ENCODE results near the gene PDE10A. TPM values are rescaled to one million over a fixed set of nuclear protein-coding genes. Genes with fewer than 3 reads are reported as not detected.
"Not testable (repeated sequence)": the region's sequence is repeated elsewhere in the genome, so short reads cannot be mapped to it uniquely, and the experiment has no call there.

Gene PDE10A
- total RNA-seq, 2 donors from 2014 or later, result not detected

- H3K4me3 Mint-ChIP-seq, result no peak overlapping the region
- no peaks in the 10 kb centered on the region for H3K4me1 Mint-ChIP-seq (ENCODE audit: low read depth in 2 of 2)
- peaks cover 15% of the 10 kb centered on the region for H3K9me3 Mint-ChIP-seq
- ATAC-seq, result no peak
- no peaks in the 10 kb centered on the region for H3K27me3 Mint-ChIP-seq
- no peaks in the 10 kb centered on the region for H3K36me3 Mint-ChIP-seq
- no peak overlapping the region for H3K27ac Mint-ChIP-seq
- DNase-seq (ENCODE audit: low spot score), result no peak
These were observed 176.6 kb downstream of the PDE10A start for GRCh38 chr6:165486183-165487137.

GRCh38 chr6:165484178-165484889 lies 178.7 kb downstream of the PDE10A start:
- peaks cover 7% of the 10 kb centered on the region for H3K9me3 Mint-ChIP-seq
- no peaks in the 10 kb centered on the region for H3K27me3 Mint-ChIP-seq
- no peak overlapping the region for H3K27ac Mint-ChIP-seq
- no peak overlapping the region for H3K4me3 Mint-ChIP-seq
- ATAC-seq, result peak in 1 of 2 donors; percentile 61
- H3K4me1 Mint-ChIP-seq (ENCODE audit: low read depth in 2 of 2), result no peaks in the 10 kb centered on the region
- H3K36me3 Mint-ChIP-seq, result no peaks in the 10 kb centered on the region
- DNase-seq (ENCODE audit: low spot score), result no peak

GRCh38 chr6:165481921-165482320 lies 181.1 kb downstream of the PDE10A start:
- Mint-ChIP-seq H3K27me3 (no peaks in the 10 kb centered on the region), H3K36me3 (no peaks in the 10 kb centered on the region), H3K4me3 (no peak overlapping the region), H3K9me3 (peaks cover 6% of the 10 kb centered on the region), H3K27ac (no peak overlapping the region), H3K4me1 (ENCODE audit: low read depth in 2 of 2) (no peaks in the 10 kb centered on the region)
- DNase-seq (ENCODE audit: low spot score) (no peak), ATAC-seq (no peak)

- no peaks in the 10 kb centered on the region for H3K27me3 Mint-ChIP-seq
- DNase-seq (ENCODE audit: low spot score), result no peak
- H3K36me3 Mint-ChIP-seq, result no peaks in the 10 kb centered on the region
- no peaks in the 10 kb centered on the region for H3K4me1 Mint-ChIP-seq (ENCODE audit: low read depth in 2 of 2)
- peaks cover 6% of the 10 kb centered on the region for H3K9me3 Mint-ChIP-seq
- no peak for ATAC-seq
- no peak overlapping the region for H3K27ac Mint-ChIP-seq
- H3K4me3 Mint-ChIP-seq, result no peak overlapping the region
These were observed 182.1 kb downstream of the PDE10A start for GRCh38 chr6:165480916-165481315.

- Mint-ChIP-seq H3K27me3 (no peaks in the 10 kb centered on the region), H3K4me1 (ENCODE audit: low read depth in 2 of 2) (no peaks in the 10 kb centered on the region), H3K27ac (no peak overlapping the region), H3K36me3 (no peaks in the 10 kb centered on the region), H3K9me3 (no peaks in the 10 kb centered on the region), H3K4me3 (no peak overlapping the region)
- no peak for ATAC-seq
- DNase-seq (ENCODE audit: low spot score), result no peak
These were observed 184.5 kb downstream of the PDE10A start for GRCh38 chr6:165478581-165478980.

GRCh38 chr6:165469483-165469882 lies 193.6 kb downstream of the PDE10A start:
- Mint-ChIP-seq H3K9me3 (peaks cover 18% of the 10 kb centered on the region), H3K36me3 (peaks cover 3% of the 10 kb centered on the region), H3K4me1 (ENCODE audit: low read depth in 2 of 2) (no peaks in the 10 kb centered on the region), H3K4me3 (no peak overlapping the region), H3K27ac (no peak overlapping the region), H3K27me3 (no peaks in the 10 kb centered on the region)
- ATAC-seq, result no peak
- DNase-seq (ENCODE audit: low spot score), result no peak

GRCh38 chr6:165468340-165469235 lies 194.5 kb downstream of the PDE10A start:
- DNase-seq (ENCODE audit: low spot score) (no peak), ATAC-seq (no peak)
- H3K4me3 Mint-ChIP-seq, result no peak overlapping the region
- H3K4me1 Mint-ChIP-seq (ENCODE audit: low read depth in 2 of 2), result no peaks in the 10 kb centered on the region
- H3K36me3 Mint-ChIP-seq, result peaks cover 6% of the 10 kb centered on the region
- H3K27me3 Mint-ChIP-seq, result no peaks in the 10 kb centered on the region
- peaks cover 19% of the 10 kb centered on the region for H3K9me3 Mint-ChIP-seq
- no peak overlapping the region for H3K27ac Mint-ChIP-seq

GRCh38 chr6:165463499-165463898 lies 199.5 kb downstream of the PDE10A start:
- DNase-seq (ENCODE audit: low spot score); H3K4me1 Mint-ChIP-seq (ENCODE audit: low read depth in 2 of 2); H3K27ac Mint-ChIP-seq; H3K4me3 Mint-ChIP-seq; H3K27me3 Mint-ChIP-seq; ATAC-seq: not testable (repeated sequence)
- Mint-ChIP-seq H3K36me3 (peaks cover 11% of the 10 kb centered on the region), H3K9me3 (peaks cover 29% of the 10 kb centered on the region)

- not testable (repeated sequence) for ATAC-seq; H3K4me3 Mint-ChIP-seq; H3K27ac Mint-ChIP-seq; H3K4me1 Mint-ChIP-seq (ENCODE audit: low read depth in 2 of 2); DNase-seq (ENCODE audit: low spot score); H3K27me3 Mint-ChIP-seq
- Mint-ChIP-seq H3K9me3 (peaks cover 24% of the 10 kb centered on the region), H3K36me3 (peaks cover 10% of the 10 kb centered on the region)
These were observed 203.3 kb downstream of the PDE10A start for GRCh38 chr6:165459605-165460301.

GRCh38 chr6:165458134-165458533 lies 204.9 kb downstream of the PDE10A start:
- no peak overlapping the region for H3K27ac Mint-ChIP-seq
- DNase-seq (ENCODE audit: low spot score) (no peak), ATAC-seq (no peak)
- no peak overlapping the region for H3K4me3 Mint-ChIP-seq
- H3K27me3 Mint-ChIP-seq, result no peaks in the 10 kb centered on the region
- peaks cover 20% of the 10 kb centered on the region for H3K9me3 Mint-ChIP-seq
- no peaks in the 10 kb centered on the region for H3K4me1 Mint-ChIP-seq (ENCODE audit: low read depth in 2 of 2)
- H3K36me3 Mint-ChIP-seq, result peaks cover 5% of the 10 kb centered on the region

- no peaks in the 10 kb centered on the region for H3K4me1 Mint-ChIP-seq (ENCODE audit: low read depth in 2 of 2)
- no peak overlapping the region for H3K4me3 Mint-ChIP-seq
- no peaks in the 10 kb centered on the region for H3K36me3 Mint-ChIP-seq
- ATAC-seq (no peak), DNase-seq (ENCODE audit: low spot score) (no peak)
- H3K9me3 Mint-ChIP-seq, result peaks cover 16% of the 10 kb centered on the region
- H3K27ac Mint-ChIP-seq, result no peak overlapping the region
- no peaks in the 10 kb centered on the region for H3K27me3 Mint-ChIP-seq
These were observed 206.8 kb downstream of the PDE10A start for GRCh38 chr6:165456286-165456685.

- H3K27ac Mint-ChIP-seq, result no peak overlapping the region
- H3K4me3 Mint-ChIP-seq, result no peak overlapping the region
- DNase-seq (ENCODE audit: low spot score), result no peak
- H3K9me3 Mint-ChIP-seq, result peaks cover 17% of the 10 kb centered on the region
- ATAC-seq, result no peak
- H3K27me3 Mint-ChIP-seq, result no peaks in the 10 kb centered on the region
- H3K36me3 Mint-ChIP-seq, result no peaks in the 10 kb centered on the region
- H3K4me1 Mint-ChIP-seq (ENCODE audit: low read depth in 2 of 2), result no peaks in the 10 kb centered on the region
These were observed 207.6 kb downstream of the PDE10A start for GRCh38 chr6:165455488-165455887.

- Mint-ChIP-seq H3K4me1 (ENCODE audit: low read depth in 2 of 2) (no peaks in the 10 kb centered on the region), H3K9me3 (peaks cover 14% of the 10 kb centered on the region), H3K4me3 (no peak overlapping the region), H3K27me3 (no peaks in the 10 kb centered on the region), H3K36me3 (no peaks in the 10 kb centered on the region), H3K27ac (no peak overlapping the region)
- DNase-seq (ENCODE audit: low spot score) (no peak), ATAC-seq (no peak)
These were observed 209.6 kb downstream of the PDE10A start for GRCh38 chr6:165453395-165453794.
